ENCODE measurements around the gene FAM217A. TPM values are rescaled to one million over a fixed set of nuclear protein-coding genes. Genes with fewer than 3 reads are reported as not detected.

FAM217A gene
- total and polyA plus RNA-seq, 2 of the 13 experiments (the other 11 are each of a cell fraction or from before 2014, with no cell fraction given): not detected

DNA sequence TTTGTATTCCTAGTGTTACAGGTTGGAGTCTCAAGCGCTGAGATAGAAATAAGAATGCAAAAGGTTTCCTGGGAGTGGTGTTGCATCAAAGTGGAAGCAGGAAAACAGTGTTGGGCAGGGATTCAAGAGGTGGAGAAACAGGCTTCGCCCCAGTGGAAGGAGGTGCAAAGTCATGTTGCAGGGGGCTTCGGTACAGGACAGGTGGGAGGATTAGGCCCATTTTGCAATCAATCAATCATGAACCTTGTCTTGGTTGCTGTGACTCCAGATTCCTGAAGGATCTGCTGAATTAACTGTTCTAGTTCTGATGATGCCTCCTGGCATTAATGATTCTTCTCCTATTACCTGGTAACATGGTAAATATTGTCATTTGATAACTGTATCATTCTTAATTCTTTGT, 22.4 kb upstream of the FAM217A start:
- H3K9me3 ChIP-seq (ENCODE audit: low read length): no peaks in the 10 kb centered on the region
- no peak overlapping the region for H3K4me2 ChIP-seq (ENCODE audit: low read depth, low read length)
- BruUV-seq (replicated peaks): no TSS peak
- POLR2A ChIA-PET: no interaction called here
- H3K4me1 ChIP-seq (ENCODE audit: insufficient read depth, low read length): peaks cover 68% of the 10 kb centered on the region
- in situ Hi-C loops (cut with HindIII; ENCODE audit: extremely low pct_ligation_motif_present, low pct_unique_long_range_greater_than_20kb) (no loop called here), intact Hi-C loops (cut with micrococcal nuclease; ENCODE audit: unreplicated experiment) (no loop called here)
- no peaks in the 10 kb centered on the region for H4K20me1 ChIP-seq (ENCODE audit: insufficient read depth, low read length)
- TF ChIP-seq SCMH1 (CRISPR knock-in tag; IDR thresholded peaks at IDR 0.05; ENCODE audit: borderline replicate concordance) (no peak), SNAPC2 (CRISPR knock-in tag; IDR thresholded peaks at IDR 0.05) (no peak), HNF1A (IDR thresholded peaks at IDR 0.05; ENCODE audit: low read depth) (no peak), HNF1A (CRISPR knock-in tag; IDR thresholded peaks at IDR 0.05; ENCODE audit: borderline replicate concordance) (no peak), ZNF224 (CRISPR knock-in tag; IDR thresholded peaks at IDR 0.05) (no peak), EP300 (IDR thresholded peaks at IDR 0.05; ENCODE audit: low read depth in 2 of 2, low read length in 2 of 2) (no peak), EP300 (CRISPR knock-in tag; IDR thresholded peaks at IDR 0.05; ENCODE audit: borderline replicate concordance) (no peak), ZNF17 (CRISPR knock-in tag; IDR thresholded peaks at IDR 0.05) (no peak), MTA1 (CRISPR knock-in tag; IDR thresholded peaks at IDR 0.05; ENCODE audit: borderline replicate concordance) (no peak), ZNF496 (CRISPR knock-in tag; IDR thresholded peaks at IDR 0.05; ENCODE audit: insufficient replicate concordance) (no peak)
- no peak overlapping the region for H3K27ac ChIP-seq (ENCODE audit: extremely low read length, insufficient read depth, low read length)
- FAIRE-seq (no peak), ATAC-seq (no peak), DNase-seq (ENCODE audit: low spot score) (no peak)
- H3K27me3 ChIP-seq (ENCODE audit: control insufficient read depth in 1 of 2, insufficient read depth in 2 of 2, low read length in 2 of 2): no peaks in the 10 kb centered on the region
- H3K79me2 ChIP-seq (ENCODE audit: insufficient read depth, low read length): no peaks in the 10 kb centered on the region
- WGBS (ENCODE audit: low lambda C conversion rate): 41% methylated on average over 3 of the region's 3 CpGs
- no peaks in the 10 kb centered on the region for H3K36me3 ChIP-seq (replicated peaks in 1 of 2; ENCODE audit: control insufficient read depth in 1 of 2, insufficient read depth in 2 of 2, low read length in 2 of 2)
- no peak overlapping the region for H2AFZ ChIP-seq (ENCODE audit: low read length)
- no peak overlapping the region for H3K9ac ChIP-seq (ENCODE audit: insufficient read depth, low read depth, low read length)
- CTCF ChIA-PET (ENCODE audit: low intra/inter-chr PET ratio, low total read pairs): no interaction called here
- H3K4me3 ChIP-seq (replicated peaks in 1 of 3; ENCODE audit: insufficient read depth in 1 of 3, low read depth in 2 of 3, low read length in 3 of 3): no peak overlapping the region

Measured in HepG2 (cell line).